ENCODE results near the gene FAM174C. TPM values are rescaled to one million over a fixed set of nuclear protein-coding genes. Genes with fewer than 3 reads are reported as not detected.

Gene FAM174C
- total and polyA plus RNA-seq, 12 donors = 8.2 to 70.2 (median 13.4) TPM

- whole genome bisulfite sequencing, 2 donors = 86 to 93% methylated on average over 18 of the region's 18 CpGs
- H3K27me3 ChIP-seq = peaks cover 22 to 94% (median 89%) of the 10 kb centered on the region in 7 donors
- intact Hi-C loops (cut with DNase I) = loop anchor here in 5 of 10 donors (5.0 to 10.0 kb wide), 4 partner anchors 67 to 87 kb away; a partner anchor contains a TSS
These were observed 12.9 kb downstream of the FAM174C start for GRCh38 chr19:1288226-1288612.

DNA sequence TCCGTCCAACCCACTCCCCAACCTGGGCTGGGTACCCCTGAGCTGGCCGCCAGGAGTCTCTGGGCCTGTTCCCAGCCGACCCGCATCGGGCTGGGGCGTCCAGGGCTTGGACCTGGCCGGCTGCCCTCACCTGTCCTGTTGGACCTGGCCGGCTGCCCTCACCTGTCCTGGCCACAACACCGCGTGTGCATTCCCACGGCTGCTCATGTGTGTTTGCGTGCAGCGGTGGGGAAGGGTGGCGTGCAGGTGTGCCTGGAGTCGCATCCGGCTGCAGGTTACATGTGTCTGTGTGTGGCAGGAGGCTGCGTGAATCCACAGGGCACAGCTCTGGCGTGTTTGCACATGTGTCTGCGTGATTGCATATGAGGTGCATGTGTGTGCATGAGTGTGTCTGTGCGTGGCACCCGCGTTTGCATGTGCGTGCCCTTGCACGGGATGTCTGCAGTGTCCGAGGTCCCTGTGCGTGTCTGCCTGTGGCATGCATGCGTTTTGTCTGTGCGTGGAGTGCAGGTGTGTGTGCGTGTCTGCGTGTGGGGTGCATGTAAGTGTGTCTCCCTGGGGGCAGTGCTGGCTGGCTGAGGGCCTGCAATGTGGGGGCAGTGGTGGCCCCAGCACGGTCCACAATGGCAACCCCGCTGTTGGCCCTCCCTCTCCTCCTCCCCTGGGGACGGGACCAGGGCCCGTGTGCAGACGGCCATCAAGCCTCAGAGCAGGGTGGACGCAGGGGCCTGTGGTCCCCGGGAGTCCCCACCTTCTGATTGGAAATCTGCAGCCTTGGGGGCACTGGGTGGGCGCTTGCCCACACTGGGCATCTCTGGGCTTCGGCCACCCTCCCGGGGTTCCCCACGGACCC, 13.7 kb downstream of the FAM174C start:
- ATAC-seq (no peak), DNase-seq (no peak)
- TF ChIP-seq CTCF (IDR thresholded peaks at IDR 0.05) = no peak
- H3K4me1 ChIP-seq = peaks cover 0 to 16% (median 3%) of the 10 kb centered on the region in 9 donors
- H3K4me3 ChIP-seq = no peak overlapping the region
- H3K27ac ChIP-seq = no peak overlapping the region
- 83 to 86% methylated on average over 41 of the region's 41 CpGs for WGBS, 2 donors
- H3K9me3 ChIP-seq = no peaks in the 10 kb centered on the region
- peaks cover 21 to 94% (median 89%) of the 10 kb centered on the region in 7 donors for H3K27me3 ChIP-seq
- H3K36me3 ChIP-seq = no peaks in the 10 kb centered on the region
- intact Hi-C loops (cut with DNase I) = loop anchor here in 5 of 10 donors (5.0 to 10.0 kb wide), 4 partner anchors 66 to 86 kb away; a partner anchor contains a TSS

More at GRCh38 chr19:1288226-1288612, 12.9 kb downstream of the FAM174C start:
- Histone ChIP-seq H3K9me3 (no peaks in the 10 kb centered on the region), H3K36me3 (no peaks in the 10 kb centered on the region), H3K4me3 (no peak overlapping the region), H3K4me1 (peaks cover 0 to 16% (median 3%) of the 10 kb centered on the region in 9 donors), H3K27ac (no peak overlapping the region)
- ATAC-seq = no peak
- DNase-seq = no peak
- no peak for TF ChIP-seq CTCF (IDR thresholded peaks at IDR 0.05)

- no peak for DNase-seq
- H3K9me3 ChIP-seq = no peaks in the 10 kb centered on the region
- H3K36me3 ChIP-seq = no peaks in the 10 kb centered on the region
- H3K4me1 ChIP-seq = peaks cover 0 to 16% (median 3%) of the 10 kb centered on the region in 9 donors
- H3K27me3 ChIP-seq = peaks cover 17 to 94% (median 89%) of the 10 kb centered on the region in 7 donors
- H3K4me3 ChIP-seq = no peak overlapping the region
- 81 to 85% methylated on average over 19 of the region's 19 CpGs for WGBS, 2 donors
- ATAC-seq = no peak
- no peak for TF ChIP-seq CTCF (IDR thresholded peaks at IDR 0.05)
- no peak overlapping the region for H3K27ac ChIP-seq
- intact Hi-C loops (cut with DNase I) = loop anchor here in 5 of 10 donors (5.0 to 10.0 kb wide), 4 partner anchors 65 to 85 kb away; a partner anchor contains a TSS
These were observed 14.3 kb downstream of the FAM174C start for GRCh38 chr19:1289686-1290025.

DNA sequence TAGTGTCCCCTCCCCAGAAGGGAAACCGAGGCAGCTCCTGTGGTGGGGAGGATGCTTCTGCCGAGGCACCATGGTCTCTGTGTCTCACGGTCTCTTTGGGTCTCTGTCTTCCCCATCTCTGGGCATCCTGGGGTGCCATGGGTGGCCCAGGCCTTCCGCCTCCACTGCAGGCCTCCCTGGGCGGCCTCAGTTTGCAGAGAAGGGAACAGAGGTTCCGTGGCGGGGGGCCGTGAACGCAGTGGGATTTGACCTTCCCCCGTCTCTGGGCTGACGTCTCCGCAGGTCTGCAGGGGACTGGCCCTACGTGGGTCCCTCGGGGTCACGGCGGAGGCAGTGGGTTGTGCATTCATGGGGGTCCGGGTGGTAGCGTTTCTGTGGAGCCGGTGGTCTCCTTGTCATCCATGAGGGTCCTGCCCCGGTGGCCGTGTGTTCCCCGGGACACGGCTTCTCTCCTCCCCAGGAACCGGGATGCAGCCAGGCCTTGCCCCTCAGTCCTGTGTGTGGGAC, 14.9 kb downstream of the FAM174C start:
- Histone ChIP-seq H3K4me3 (no peak overlapping the region), H3K27ac (no peak overlapping the region), H3K9me3 (no peaks in the 10 kb centered on the region), H3K27me3 (peaks cover 21 to 94% (median 88%) of the 10 kb centered on the region in 7 donors), H3K4me1 (peaks cover 0 to 16% (median 3%) of the 10 kb centered on the region in 9 donors), H3K36me3 (no peaks in the 10 kb centered on the region)
- WGBS, 2 donors = 88 to 93% methylated on average over 24 of the region's 24 CpGs
- no peak for TF ChIP-seq CTCF (IDR thresholded peaks at IDR 0.05)
- no peak for DNase-seq
- ATAC-seq = no peak
- intact Hi-C loops (cut with DNase I) = no loop called here
